ENCODE results near the gene RANBP9. TPM values are rescaled to one million over a fixed set of nuclear protein-coding genes. Genes with fewer than 3 reads are reported as not detected.

Gene RANBP9
- total and polyA plus RNA-seq, 2 experiments from 2014 or later: 24.2 to 36.1 TPM

- Histone ChIP-seq H3K9me3 (ENCODE audit: low read depth) (no peaks in the 10 kb centered on the region), H3K9me2 (replicated peaks; ENCODE audit: insufficient read depth) (no peaks in the 10 kb centered on the region), H4K20me1 (ENCODE audit: insufficient read depth, poor library complexity, severe bottlenecking) (no peaks in the 10 kb centered on the region), H2AFZ (peak overlapping the region; percentile 86), H3K27ac (peak overlapping the region; percentile 98), H3K4me1 (ENCODE audit: insufficient read depth) (peaks cover 10% of the 10 kb centered on the region), H3K27me3 (no peaks in the 10 kb centered on the region), H3K4me3 (peak overlapping the region; percentile 84), H3K36me3 (replicated peaks; ENCODE audit: insufficient read depth, low read depth) (no peaks in the 10 kb centered on the region), H3K4me2 (peak overlapping the region; percentile 82), H3K79me2 (peaks cover 19% of the 10 kb centered on the region)
- 84% methylated on average over 16 of the region's 16 CpGs for WGBS (ENCODE audit: low lambda C conversion rate, missing lambda C conversion rate)
- TF ChIP-seq EZH2phosphoT487 (IDR thresholded peaks at IDR 0.05; ENCODE audit: low read depth, severe bottlenecking, unreplicated experiment): no peak
- no peak for DNase-seq (ENCODE audit: low spot score)
These were observed 138.5 kb downstream of the RANBP9 start for GRCh38 chr6:13572951-13573654.

- no peaks in the 10 kb centered on the region for H3K9me3 ChIP-seq (ENCODE audit: low read depth)
- H2AFZ ChIP-seq: no peak overlapping the region
- no peaks in the 10 kb centered on the region for H4K20me1 ChIP-seq (ENCODE audit: insufficient read depth, poor library complexity, severe bottlenecking)
- no peaks in the 10 kb centered on the region for H3K36me3 ChIP-seq (replicated peaks; ENCODE audit: insufficient read depth, low read depth)
- peaks cover 14% of the 10 kb centered on the region for H3K79me2 ChIP-seq
- DNase-seq (ENCODE audit: low spot score): no peak
- no peak overlapping the region for H3K4me2 ChIP-seq
- WGBS (ENCODE audit: low lambda C conversion rate, missing lambda C conversion rate): 90% methylated on average over 7 of the region's 7 CpGs
- H3K9me2 ChIP-seq (replicated peaks; ENCODE audit: insufficient read depth): no peaks in the 10 kb centered on the region
- H3K4me3 ChIP-seq: no peak overlapping the region
- TF ChIP-seq EZH2 (IDR thresholded peaks at IDR 0.05; ENCODE audit: borderline replicate concordance) (no peak), EZH2phosphoT487 (IDR thresholded peaks at IDR 0.05; ENCODE audit: low read depth, severe bottlenecking, unreplicated experiment) (no peak), CTCF (IDR thresholded peaks at IDR 0.05; ENCODE audit: poor library complexity) (no peak)
- H3K27me3 ChIP-seq: no peaks in the 10 kb centered on the region
- H3K27ac ChIP-seq: no peak overlapping the region
- peaks cover 10% of the 10 kb centered on the region for H3K4me1 ChIP-seq (ENCODE audit: insufficient read depth)
These were observed 139.4 kb downstream of the RANBP9 start for GRCh38 chr6:13572240-13572639.

Other genes with a start within 250 kb of the RANBP9 start
- gene GFOD1, start 224.2 kb downstream of the RANBP9 start, total RNA-seq: 3.3 and 3.5 TPM in 2 replicates
- gene GFOD1, start 224.2 kb downstream of the RANBP9 start, polyA plus RNA-seq: 2.3 and 2.8 TPM in 2 replicates
- gene SIRT5, start 137.2 kb downstream of the RANBP9 start, total RNA-seq: 12.8 and 12.9 TPM in 2 replicates
- 8.5 and 8.6 TPM in 2 replicates for gene SIRT5, start 137.2 kb downstream of the RANBP9 start, polyA plus RNA-seq
- 84.1 and 84.3 TPM in 2 replicates for gene NOL7, start 96.5 kb downstream of the RANBP9 start, total RNA-seq
- 96.8 and 116 TPM in 2 replicates for gene NOL7, start 96.5 kb downstream of the RANBP9 start, polyA plus RNA-seq
- gene MCUR1, start 102.7 kb upstream of the RANBP9 start, total RNA-seq: 16.1 and 18.6 TPM in 2 replicates
- 22.9 and 27.6 TPM in 2 replicates for gene MCUR1, start 102.7 kb upstream of the RANBP9 start, polyA plus RNA-seq
- gene RNF182, start 213.1 kb upstream of the RANBP9 start, total RNA-seq: 1.2 and 2.0 TPM in 2 replicates
- gene RNF182, start 213.1 kb upstream of the RANBP9 start, polyA plus RNA-seq: 0.40 TPM in 1 of 2 replicates, not detected in the other

All from hepatocyte (in vitro differentiated cells).